HG03457 (cell line): ENCODE measurements around the gene EI24.
"Not testable (repeated sequence)": the region's sequence is repeated elsewhere in the genome, so short reads cannot be mapped to it uniquely, and the experiment has no call there.

Source experiments
- ATAC-seq: cut with Tn5 transposase; IDR thresholded peaks from one replicate; pipeline ENCODE4 v1.9.1; 2021; ENCODE audit warnings: moderate number of reproducible peaks; ENCODE audit not compliant: unreplicated experiment

Gene EI24

DNA sequence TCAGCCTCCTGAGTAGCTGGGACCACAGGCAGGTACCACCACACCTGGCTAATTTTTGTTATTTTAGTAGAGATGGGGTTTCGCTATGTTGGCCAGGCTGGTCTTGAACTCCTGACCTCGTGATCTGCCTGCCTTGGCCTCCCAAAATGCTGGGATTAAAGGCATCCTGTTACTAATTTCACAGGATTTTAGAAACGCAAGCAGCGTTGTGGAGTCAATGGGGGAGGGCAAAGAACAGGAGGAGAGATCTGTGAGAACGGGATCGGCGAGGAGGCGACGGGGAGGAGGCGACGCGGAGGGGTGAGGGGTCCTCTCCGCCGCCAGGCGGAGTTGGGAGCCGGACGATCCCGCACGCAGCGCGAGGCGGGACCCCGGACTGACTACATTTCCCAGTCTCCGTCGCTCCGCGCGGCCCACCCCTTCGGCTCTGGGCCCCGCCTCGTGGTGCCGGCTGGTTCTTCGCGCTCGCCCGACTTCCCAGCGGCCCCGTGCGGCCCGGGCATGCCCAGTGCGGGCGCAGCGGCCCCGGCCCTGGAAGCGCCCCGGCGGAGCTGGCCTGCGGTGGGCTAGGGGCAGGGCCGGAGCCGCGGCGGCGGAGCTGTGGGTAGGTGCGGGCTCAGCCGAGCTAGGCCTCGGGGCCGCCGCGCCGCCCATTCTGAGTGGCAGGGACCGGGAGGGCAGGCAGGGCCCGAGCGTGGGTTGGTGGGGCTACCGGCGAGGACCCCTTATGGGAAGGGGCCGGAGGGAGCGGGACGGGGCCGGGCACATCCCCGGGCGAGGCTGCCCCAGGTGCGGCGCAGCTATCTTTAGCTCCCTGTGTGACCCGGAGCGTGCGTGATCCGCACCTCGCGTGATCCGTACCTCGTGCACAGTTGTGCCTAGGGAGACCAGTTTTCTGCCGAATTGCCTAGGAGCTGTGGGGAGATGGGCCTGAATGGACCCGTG is at the start of gene EI24:
Gene EI24, plus strand, starts transcription at position 508 of the 945 bp plus-strand sequence. CDS start 3,051 bp downstream, outside the sequence.
- ATAC-seq = peak; percentile 93

DNA sequence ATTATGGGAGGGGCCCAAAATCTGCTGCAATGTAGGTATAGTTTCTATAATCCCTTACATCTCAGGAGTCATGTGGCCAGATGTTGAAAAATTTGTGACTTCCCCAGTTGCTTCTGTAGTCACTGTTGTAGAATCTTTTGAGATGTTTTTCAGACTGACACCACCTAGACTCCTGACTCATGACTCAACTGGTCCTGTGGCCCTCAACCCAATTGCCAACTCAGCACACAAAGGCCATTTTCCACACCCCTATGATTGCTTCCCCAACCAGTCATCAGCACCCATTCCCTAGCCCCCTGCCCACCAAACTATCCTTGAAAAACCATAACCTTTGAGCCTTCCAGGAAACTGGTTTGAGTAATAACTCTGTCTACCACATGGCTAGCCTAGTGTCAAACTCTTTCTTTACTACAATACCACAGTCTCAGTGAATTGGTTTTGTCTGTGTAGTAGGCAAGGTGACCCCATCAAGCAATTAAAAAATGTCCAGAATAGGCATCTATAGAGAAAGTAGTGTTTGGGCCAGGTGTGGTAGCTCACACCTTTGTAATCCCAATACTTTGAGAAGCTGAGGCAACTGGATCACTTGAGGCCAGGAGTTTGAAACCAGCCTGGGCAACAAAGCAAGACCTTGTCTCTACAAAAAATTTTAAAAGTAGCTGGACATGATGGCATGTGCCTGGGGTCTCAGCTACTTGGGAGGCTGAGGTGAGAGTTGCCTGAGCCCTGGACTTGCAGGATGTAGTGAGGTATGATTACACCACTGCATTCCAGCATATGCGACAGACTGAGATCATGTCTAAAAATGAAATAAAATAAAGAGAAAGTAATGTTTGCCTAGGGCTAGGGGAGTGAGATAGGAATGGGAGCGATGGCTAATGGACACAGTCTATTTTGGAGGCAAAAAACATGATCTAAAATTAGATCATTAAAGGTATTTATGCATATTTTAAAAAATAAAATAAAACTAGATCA is 49.1 kb upstream of the EI24 start:
- no peak for ATAC-seq

DNA sequence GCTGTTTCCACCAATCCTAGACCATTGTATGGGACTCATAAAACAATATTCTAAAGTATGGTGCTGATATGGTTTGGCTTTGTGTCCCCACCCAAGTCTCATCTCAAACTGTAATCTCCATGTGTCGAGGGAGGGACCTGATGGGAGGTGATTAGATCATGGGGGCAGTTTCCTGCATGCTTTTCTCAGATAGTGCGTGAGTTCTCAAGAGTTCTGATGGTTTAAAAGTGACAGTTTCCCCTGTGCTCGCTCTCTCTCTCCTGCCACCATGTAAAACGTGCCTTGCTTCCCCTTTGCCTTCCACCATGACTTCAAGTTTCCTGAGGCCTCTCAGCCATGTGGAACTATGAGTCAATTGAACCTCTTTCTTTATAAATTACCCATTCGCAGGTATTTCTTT is 44.0 kb upstream of the EI24 start:
- no peak for ATAC-seq

DNA sequence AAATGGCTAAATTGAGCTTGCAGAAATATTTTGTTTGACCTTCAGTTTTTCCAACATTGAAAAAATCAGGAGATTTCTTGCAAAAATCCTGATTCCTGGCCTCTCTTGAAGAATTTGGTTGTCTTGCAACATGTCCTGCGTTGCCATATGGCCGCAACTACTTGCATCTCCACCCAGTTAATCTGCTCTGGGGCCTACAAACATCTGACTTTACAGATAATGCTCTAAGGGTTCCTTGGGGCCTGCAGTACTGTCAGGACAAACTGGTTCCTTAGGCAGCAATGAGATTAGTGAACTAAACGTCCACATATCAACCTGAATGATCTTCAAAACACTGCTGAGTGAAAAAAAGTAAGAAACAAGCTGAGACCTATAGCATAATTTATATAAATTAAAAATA is 36.6 kb upstream of the EI24 start:
- no peak for ATAC-seq

DNA sequence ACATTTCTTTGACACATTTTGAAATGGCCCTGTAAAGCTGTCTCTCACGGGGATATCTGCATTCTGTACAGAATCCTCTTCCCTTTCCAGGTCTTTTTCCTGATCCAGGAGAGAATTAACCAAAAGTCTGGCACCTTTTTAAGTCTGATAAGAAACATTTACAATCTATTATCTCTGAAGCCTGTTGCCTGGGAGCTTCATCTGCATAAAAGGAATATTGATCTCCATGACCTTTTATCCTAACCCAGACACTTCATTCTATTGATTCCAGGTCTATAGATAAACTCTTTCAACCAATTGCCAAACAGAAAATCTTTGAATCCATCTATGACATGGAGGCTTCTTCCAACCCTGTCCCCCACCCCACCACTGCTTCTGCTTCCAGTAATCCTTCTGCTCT is 33.7 kb upstream of the EI24 start:
- ATAC-seq = no peak

DNA sequence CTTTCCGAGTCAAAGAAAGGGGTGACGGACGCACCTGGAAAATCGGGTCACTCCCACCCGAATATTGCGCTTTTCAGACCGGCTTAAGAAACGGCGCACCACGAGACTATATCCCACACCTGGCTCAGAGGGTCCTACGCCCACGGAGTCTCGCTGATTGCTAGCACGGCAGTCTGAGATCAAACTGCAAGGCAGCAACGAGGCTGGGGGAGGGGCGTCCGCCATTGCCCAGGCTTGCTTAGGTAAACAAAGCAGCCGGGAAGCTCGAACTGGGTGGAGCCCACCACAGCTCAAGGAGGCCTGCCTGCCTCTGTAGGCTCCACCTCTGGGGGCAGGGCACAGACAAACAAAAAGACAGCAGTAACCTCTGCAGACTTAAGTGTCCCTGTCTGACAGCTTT is 32.4 kb upstream of the EI24 start:
- not testable (repeated sequence) for ATAC-seq

DNA sequence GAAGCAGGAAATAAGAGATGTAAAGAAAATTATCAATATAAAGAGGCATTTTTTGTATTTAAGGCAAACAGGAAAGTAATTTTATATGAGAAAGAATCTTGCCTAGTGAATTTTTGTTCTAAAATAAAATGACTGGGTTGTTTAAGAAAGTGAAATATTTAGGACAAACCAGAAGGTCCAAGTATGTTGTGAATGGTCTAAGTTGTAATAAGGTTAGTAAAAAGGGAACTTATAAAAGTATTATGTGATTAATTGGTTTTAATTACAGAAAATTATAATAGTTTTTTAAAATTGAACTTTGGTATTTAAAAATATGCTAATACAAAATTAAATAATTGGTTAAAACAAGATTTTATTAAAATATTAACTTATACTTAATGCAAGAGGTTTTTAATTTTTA is 26.6 kb upstream of the EI24 start:
- no peak for ATAC-seq

DNA sequence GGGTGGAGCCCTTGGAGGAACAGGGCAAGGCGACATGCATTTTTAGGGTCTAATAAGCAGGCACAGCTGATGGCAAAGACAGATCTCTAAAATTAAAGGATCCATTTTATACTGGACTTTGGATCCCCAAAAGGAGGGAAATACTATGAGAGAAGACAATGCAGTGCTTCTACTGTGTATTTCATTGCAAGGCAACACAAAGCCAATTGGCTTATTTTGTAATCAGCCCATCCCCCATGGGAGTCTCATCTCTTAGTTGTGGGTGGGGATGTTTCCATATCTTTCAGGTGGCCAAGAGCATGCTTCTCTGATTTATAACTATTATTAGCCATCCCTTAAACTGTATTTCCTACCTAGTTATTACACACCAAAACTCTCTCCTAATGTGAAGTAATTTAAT is 18.5 kb upstream of the EI24 start:
- no peak for ATAC-seq

DNA sequence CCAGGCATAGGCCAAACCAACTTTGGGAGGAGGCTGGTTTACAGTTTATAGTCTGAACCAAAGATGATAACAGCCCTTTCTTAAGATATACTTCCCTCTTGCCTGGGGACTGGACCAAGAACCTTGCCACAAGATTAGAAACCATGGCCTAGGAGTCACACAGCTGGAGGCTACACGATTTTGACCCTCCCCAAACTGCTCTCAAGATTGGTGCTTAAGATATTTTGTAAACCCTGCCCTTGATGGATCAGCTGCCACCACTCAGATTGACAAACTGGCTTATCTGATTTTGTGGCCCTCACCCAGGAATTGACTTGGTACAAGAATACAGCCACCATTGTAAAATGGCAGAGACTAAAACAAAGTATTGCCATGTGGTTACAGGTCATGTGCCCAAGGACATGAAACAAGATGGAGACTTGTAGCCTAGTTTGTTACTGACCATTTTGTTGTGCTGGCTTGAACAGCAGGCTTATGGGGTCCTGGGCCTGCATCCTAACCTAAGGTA is 17.4 kb upstream of the EI24 start:
- ATAC-seq = no peak

DNA sequence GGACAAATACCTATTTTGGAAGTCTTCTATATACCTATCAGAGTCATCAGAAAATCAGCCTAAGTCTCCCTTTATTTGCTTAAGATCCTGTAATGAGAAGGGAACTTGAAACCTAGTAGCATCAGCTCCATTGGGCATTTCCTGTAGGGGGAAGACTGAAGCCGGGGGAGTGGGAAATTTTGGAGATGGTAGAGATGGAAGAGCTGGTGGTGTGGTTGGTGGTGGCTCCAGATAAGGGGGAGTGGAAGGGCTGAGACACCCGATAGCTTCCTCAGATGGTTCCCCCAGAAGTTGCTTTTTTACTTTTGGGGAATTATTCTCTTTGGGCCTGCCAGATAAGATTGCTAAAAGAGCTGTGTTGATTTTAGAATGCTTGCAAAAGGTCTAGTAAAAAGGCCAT is 16.4 kb upstream of the EI24 start:
- no peak for ATAC-seq

DNA sequence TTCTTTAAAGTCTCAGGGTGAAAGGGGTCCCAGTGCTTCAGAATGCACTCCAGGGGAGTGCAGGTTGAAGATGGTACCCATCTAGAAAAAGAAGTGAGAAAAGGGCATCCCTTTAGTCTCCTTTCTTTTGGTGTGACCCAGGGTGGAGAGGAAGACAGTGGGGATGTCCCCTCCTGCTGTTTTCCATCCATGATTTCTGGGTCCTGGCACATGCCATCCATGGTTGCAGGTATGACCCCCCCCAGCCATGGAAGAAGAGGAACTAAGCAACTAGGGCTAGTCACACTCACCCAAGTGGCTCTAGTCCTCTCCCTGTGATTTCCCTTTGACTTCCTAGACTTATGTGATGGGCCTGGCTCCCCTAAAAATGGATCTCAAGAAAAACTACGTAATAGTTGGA is 15.9 kb upstream of the EI24 start:
- no peak for ATAC-seq

DNA sequence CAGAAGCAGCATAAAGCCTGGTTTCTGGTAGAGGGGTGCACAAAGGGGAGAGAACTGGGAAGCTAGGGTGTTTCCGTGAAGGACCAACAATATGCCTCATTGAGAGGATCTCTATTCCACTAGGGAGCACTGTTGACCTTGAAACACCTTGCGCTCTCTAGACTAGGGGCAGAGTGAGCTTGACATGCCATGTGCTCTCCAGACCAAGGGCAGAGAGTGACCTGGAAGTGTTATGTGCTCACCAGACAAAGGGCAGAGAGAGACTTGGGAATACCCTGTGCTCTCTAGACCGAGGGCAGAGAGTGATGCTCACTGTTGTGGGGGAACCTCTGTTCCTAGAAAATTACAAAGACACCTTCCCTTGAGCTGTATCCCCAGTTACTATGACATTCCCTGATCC is 15.2 kb upstream of the EI24 start:
- ATAC-seq = no peak

DNA sequence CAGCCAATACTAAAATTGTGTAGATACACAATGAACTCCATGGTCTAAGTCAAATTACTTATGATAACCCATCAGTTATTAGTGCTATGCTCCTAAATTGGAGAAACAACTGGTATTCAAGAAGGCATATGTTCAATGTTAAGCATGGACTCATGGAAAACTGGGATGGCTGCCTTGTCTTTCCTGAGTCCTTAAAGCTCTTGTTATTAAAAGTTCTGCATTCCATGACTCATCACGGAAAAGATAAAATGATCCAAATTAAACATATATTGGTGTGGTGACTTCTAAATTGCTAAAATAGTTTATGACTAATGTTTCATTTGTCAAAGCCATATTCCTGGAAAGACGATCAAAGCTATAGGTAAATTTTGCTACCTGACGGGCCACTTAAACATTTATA is 9.4 kb upstream of the EI24 start:
- ATAC-seq = no peak

DNA sequence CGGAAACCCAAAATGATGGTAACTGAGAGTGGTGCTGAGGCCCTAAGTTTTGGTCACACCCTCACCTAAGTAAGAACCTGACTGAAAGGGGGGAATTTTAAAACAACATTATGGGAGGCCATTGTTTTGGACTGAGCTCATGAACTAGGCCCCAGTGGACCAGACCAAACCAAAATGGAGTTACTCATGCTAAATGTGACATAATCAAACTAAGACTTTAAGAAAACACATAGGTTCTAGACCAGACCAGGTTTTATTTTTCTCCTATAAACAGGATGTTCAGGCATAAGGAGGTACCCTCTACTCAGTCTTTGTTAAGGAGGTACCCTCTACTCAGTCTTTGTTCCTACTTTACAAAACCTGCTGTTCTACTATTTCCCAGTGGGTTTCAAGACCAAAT is 7.4 kb upstream of the EI24 start:
- ATAC-seq = no peak

DNA sequence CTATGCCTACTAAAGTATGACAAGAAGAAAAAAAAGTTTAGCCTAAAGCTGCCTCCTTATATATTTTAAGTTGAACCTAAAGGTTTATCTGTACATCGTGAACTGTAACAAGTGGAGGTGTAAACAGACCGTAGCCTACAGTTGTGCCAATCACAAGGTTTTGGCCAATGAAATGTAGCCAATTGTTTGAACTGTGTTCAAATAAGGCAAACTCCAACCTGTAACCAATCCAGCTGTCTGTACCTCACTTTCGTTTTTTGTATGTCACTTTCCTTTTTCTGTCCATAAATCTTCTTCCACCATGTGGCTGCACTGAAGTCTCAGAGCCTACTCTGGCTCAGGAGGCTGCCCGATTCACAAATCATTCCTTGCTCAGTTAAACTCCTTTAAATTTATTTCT is 6.8 kb upstream of the EI24 start:
- no peak for ATAC-seq

DNA sequence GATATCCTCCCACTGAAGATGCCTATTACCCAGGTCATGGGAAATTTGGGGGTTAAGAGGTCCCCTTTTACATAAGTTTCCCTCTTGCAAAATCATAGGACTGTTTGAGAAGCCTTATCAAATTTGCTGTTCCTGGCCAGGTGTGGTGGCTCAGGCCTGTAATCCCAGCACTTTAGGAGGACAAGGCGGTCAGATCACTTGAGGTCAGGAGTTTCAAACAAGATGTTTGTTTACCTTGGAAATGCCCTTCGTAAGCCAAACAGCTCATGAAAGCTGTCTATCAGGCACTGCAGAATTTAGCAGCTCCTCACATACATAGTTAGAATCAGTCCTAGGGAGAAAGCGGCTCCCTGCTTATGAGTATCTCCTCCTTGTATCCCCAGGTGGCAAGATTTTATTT is 4.9 kb upstream of the EI24 start:
- ATAC-seq = no peak

DNA sequence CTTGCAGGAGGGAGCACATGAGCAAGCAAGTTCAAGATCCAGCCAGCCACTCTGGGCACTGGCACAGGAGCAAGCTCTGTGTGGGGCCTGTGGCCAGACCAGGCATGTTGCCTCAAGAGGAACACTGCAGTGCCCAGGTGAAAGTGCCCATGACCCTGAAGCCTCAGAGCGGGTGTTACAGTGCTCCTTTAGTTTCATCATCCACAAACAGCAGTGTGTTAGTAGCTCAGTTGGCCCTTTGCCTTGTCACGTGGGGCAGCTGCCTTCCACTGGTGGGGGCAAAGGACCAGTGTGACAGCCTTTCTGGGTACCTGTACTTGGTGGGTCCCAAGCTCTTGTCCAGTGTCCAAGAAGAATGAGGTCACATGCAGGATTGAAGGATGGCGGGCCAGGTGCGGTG is 3.0 kb upstream of the EI24 start:
- ATAC-seq = no peak

DNA sequence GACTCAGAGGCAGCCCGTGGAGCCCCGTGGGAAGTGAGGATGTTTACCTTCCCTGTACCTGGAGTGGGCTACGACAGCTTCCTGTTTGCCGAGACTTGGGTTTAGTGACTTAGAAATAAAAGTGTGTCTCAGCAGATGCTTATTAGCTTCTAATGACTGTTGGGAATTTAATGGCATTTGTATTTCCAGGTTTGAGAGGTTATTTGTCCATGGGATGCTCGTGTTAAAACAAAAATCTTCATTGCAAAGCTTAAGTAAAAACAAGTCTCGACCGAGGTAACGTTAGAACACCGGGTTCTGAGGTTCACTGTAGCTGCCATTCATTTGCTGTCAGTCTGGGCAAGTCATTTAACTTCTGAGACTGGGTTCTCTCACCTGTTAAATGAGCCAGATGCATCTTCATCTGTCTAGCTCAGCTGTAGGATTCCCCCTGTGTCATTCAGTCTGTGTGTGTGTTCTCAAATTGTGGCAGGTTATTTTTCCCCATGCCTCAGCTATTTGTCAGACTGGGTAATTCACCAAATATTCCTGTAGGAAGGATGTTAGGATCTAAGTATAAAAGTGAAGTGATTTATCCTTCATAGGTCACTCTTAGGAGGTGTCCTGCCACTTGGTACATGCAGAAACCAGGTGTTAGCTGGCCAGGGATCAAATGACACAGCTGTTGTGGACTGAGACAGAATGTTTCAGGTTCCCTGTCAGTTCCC is 791 bp downstream of the EI24 start:
- no peak for ATAC-seq

DNA sequence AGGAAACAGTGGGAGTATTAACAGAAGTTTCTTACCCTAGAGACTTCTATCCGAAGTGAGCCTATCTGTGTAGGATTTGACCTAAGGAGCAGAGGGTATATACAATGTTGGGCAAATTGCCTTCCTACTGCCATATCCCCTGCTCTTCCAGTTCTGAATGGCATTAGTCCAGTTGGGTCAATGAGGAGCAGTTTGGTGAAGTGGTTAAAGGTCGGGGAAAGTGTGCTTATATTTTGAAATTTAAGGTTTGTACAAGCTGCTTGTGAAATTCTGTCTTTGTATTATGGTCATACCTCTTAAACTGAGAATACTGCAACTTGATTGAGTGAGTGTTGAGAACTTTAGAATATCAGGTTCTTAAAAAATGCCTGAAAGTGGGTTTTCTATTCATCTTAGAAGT is 1.7 kb downstream of the EI24 start:
- ATAC-seq = no peak

DNA sequence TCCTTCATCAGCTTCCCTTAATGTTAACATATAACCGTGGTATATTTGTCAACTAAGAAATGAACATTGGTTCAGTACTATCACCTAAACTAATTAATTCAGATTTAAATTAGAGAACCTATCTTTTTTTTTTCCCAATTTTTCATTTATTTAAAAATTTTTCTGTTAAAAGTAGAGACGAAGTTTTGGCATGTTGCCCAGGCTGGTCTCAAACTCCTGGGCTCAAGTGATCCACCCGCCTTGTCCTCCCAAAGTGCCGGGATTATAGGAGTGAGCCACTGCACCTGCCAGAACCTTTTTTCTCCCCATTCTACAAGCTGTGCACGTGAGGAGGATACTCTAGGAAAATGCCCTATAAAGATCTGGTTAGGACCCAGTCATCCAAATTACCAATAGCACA is 3.6 kb downstream of the EI24 start:
- no peak for ATAC-seq

DNA sequence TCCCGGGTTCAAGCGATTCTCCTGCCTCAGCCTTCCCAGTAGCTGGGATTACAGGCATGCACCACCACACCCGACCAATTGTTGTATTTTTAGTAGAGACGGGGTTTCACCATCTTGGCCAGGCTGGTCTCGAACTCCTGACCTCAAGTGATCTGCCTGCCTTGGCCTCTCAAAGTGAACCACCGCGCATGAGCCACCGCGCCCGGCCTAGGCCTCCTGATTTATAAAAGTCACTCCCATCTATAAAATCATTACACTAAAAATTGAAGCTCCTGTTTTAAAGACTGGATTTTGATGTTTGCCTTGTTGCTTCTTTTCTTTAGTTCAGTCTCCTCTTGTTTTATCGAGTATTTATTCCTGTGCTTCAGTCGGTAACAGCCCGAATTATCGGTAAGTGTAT is 7.9 kb downstream of the EI24 start:
- not testable (repeated sequence) for ATAC-seq
